IPS-11a (cell line): ENCODE results near the gene ATAD3B.
"Not testable (repeated sequence)": the region's sequence is repeated elsewhere in the genome, so short reads cannot be mapped to it uniquely, and the experiment has no call there.

Experiments used
- H3K4me3 ChIP-seq: one replicate; pipeline ENCODE4 v1.5.1; 2013; ENCODE audit warnings: low read depth, low read length, control low read depth

The ATAD3B gene

GRCh38 chr1:1529936-1530335 lies 58.4 kb downstream of the ATAD3B start:
- no peak overlapping the region for H3K4me3 ChIP-seq

DNA sequence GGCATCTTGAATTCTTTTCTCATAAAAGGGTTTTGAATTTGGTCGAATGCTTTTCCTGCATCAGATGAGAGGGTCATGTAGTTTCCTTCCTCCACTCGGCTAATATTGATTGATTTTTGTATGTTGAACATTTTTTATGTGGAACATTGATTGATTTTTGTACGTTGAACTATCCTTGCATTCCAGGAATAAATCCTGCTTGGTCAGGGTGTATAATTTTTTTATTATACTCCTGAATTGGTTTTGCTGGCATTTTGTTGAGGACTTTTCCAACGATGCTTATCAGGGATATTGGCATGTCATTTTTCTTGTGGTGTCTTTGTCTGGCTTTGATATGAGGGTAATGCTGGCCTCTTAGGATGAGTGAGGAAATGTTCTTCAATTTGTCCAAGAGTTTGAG lies 60.4 kb downstream of the ATAD3B start:
- H3K4me3 ChIP-seq: no peak overlapping the region

- H3K4me3 ChIP-seq: not testable (repeated sequence)
These were observed 61.8 kb downstream of the ATAD3B start for GRCh38 chr1:1533176-1533893.

DNA sequence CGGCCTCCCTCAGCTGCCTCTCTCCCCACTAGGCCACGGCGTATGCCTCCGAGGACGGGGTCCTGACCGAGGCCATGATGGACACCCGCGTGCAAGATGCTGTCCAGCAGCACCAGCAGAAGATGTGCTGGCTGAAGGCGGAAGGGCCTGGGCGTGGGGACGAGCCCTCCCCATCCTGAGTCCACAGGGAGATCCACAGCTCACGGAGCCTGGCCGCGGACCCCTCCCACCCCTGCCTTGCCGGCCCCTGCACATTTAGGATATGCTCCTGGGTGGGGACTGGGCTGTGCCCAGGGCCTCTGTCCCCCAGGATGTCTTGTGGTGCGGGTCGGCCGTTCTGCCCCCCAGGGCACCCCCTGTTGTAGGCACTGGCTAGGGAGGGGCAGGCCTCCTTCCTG lies 62.3 kb downstream of the ATAD3B start:
- H3K4me3 ChIP-seq: not testable (repeated sequence)

DNA sequence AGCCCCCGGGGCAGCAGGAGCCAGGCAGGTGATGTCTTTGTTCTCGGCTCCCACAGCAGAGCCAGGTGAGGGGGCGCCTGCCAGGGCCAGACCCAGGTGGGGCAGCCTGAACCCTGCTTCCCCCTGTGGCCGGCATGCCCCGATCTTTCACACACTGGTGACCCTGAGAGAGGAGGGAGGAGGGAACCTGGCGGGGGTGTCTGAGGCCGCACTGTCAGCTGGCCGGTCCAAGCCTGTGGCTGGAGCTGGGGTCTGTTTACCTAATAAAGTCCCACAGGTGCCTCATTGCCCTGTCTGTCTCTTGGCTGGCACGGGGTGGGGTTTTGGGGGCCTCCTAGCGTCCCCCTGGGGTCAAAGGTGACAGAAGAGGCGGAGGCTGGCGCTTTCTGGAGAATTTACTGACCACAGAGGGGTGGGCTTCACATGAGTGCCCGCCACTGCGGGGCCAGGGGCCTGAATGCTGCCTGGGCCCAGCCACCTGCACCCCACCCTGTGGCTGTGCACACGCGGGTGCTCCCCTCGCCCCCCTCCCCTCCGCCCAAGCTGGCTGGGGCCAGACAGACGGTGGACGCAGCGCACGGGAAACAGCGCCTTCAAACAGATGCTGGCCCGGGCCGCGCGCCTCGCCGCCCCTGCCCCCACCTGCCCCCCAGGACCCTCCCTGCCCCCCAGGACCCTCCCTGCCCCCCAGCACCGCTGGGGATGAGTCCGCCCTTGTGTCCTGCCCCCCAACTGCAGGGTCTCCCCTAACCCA lies 63.0 kb downstream of the ATAD3B start:
- no peak overlapping the region for H3K4me3 ChIP-seq

DNA sequence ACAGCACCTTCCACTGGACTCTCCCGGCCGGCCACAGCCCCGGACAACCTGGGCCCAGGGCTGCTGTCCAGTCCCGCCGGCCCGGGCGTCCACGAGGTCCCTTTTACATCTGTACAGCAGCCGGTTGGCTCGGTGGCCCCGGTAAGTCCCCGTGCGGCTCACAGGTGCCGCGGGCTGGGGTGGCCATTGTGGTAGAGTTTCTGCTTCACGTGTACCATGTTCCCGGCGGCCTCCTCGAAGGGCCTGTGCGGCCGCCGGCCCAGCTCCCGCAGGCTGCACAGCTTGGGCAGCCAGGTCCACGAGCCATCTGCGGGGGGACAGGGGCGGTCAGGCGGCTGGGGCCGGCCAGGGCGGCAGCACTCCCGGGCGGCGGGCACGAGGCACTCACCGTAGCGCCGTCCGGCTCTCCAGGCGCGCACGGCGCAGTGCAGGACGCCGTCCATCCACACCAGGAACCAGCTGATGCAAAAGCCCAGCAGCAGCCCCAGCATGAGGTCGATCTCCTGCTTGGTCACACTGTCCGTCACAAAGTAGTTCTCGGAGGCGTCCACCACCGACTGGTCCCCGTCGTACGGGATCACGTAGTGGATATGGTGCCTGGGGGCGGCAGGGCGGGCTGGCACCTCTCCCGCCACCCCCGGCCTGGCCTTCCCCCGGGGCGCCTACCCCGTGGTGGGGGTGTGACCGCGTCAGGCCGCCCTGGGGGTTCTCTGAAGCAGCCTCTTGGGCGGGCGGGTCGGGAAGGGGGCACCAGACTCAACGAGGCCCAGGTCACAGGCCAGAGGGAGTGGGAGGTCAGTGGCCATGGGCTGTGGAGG lies 63.8 kb downstream of the ATAD3B start:
- no peak overlapping the region for H3K4me3 ChIP-seq

- H3K4me3 ChIP-seq: no peak overlapping the region
These were observed 64.7 kb downstream of the ATAD3B start for GRCh38 chr1:1536019-1536937.

DNA sequence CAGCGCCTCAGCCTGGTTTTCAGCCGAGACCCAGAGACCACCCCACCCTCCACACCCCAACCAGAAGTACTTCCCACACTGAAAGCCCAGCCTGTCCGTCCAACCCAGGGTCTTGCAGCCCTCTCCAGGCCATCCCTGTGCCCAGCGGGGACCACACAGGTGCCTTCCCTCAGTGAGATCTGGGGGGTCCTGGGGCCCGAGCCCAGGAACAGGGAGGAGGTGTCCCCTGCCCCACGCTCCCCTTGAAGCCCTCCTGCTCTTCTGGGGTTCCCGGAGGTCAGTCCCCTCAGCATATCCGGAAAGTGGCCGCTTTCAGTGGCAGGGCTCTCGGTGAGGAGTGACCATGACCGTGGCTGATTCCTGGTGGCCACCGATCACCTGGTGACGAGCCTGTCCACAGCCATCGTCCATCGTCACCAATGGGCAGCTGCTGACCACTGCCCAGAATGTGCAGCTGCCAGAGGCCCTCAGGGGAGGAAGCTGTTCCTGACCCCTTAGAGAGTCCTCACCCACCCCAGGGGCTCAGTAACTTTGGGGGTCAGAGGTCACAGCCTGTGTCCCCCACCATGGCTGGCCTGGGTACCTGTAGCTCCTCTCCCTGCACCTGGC lies 65.5 kb downstream of the ATAD3B start:
- H3K4me3 ChIP-seq: no peak overlapping the region

DNA sequence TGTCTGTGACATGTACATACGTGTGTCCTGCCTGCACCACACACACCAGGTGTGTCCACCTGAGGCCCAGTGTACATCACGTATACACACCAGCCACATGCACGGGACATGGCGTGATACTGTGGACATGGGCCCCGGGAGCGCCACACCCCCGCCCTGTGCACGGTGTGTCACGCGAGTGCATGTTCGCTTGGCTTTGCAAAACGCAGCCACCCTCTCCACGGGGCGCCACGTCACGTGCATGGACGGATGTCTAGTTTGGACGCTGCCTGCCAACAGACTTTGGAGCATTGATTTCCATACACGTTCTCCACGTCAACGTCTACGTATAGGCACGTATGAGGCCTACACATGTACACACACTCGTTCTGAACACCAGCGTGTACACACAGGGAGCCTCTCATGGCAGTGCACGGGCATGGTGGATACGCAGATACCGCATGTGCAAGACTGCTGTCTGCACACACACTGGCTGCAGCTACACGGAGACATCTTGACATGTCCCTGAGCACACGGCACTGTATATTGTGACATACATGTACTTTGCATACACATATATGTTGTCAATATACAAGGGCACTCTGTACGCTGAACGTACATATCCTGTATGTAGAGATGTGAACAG lies 66.2 kb downstream of the ATAD3B start:
- no peak overlapping the region for H3K4me3 ChIP-seq

DNA sequence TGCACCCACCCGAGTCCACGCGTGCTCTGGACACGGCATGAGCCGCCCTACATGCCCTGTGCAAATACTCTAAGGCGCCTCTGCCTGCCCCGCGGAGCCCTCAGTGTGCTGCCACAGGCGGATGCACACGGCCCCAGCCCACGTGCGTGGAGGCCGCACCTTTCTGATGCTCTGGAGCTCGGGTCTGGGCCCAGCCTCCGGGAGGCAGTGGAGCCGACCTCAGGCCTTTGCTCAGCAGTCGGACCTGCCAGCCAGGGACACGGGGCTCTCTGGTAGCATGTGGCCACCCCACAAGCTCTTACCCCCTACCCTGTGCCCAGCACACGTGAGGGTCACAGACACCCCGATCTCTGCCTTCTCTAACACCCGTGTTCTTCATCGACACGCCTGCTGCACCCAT lies 66.8 kb downstream of the ATAD3B start:
- no peak overlapping the region for H3K4me3 ChIP-seq

GRCh38 chr1:1538989-1539309 lies 67.4 kb downstream of the ATAD3B start:
- no peak overlapping the region for H3K4me3 ChIP-seq

DNA sequence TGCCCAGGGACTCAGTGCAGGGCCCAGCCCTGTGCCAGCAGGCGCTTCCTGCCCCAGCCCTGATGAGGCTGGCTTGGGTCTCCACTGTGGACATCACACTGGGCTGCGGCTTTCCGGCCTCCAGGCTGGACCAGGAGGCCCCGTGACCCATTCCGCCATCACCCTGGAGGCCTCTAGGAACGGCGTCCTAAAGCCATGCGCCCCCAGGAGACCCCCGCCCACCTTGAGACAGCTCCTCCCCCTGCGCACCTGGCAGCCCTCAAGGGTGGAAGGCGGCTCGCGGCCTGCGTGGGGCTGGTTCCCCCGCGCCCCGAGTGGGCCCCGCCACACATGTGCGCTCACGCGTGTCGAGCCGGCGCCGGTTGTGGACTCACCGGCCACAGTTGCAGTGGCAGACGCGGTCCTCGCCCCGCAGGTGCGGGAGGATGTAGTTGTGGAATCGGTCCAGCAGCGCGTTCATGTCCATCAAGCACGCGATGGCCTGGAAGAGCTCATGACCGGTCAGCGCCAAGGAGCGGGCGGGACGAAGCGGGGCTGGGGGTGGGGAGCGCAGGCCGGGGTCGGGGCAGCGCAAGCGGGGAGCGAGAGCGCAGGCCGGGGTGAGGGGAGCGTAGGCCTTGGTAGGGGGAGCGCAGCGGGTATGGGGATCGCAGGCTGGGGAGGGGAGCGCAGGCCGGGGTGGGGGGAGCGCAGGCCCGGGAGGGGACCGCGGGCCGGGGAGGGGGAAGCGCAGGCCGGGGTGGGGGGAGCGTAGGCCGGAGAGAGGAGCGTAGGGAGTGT lies 67.9 kb downstream of the ATAD3B start:
- H3K4me3 ChIP-seq: peak overlapping the region; percentile 50

- H3K4me3 ChIP-seq: peak within 1 kb of the TSS; percentile 50
These were observed 68.7 kb downstream of the ATAD3B start, which contains the start of gene TMEM240 for GRCh38 chr1:1540090-1540817. TSS of gene TMEM240 (minus strand) at chr1:1540624. CDS start at chr1:1540346, 278 bp downstream.

DNA sequence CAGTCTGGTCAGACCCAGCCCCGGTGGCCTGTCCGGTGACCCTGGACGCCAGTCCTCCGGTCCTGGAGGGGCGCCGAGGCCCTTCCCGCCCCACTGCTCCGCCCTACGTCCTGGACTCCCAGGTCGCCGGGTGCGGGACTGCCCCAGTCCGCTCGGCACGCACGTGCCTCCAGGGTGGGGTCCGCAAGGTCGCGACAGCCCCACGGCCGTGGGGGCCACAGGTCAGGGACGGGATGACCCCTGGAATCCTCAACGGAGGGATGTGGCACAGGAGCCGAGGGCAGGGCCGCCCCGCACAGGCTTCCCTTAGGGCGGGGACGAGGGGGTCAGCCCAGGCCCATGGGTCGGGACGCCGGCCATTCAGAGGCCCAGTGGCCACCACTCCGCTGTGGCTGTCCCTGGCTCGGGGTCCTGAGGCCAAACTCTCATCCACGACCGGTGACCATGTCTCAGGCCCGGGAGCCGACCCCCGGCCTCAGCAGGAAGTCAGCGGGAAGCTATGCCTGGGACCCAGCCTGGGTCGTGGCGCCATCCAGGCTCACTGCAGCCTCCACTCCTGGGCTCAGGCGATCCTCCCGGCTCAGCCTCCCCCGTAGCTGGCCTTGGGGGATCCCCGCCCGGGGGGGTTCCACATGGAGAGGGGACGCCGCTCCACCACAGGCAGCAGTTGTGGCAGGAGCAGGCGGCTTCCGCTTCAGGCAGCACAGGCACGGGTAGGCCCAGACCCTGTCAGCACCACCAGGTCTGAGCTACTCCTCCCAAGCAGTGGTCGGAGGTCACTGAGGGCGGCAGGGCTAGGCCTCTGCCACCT lies 69.5 kb downstream of the ATAD3B start:
- H3K4me3 ChIP-seq: peak overlapping the region; percentile 43

- H3K4me3 ChIP-seq: no peak overlapping the region
These were observed 70.6 kb downstream of the ATAD3B start for GRCh38 chr1:1541956-1542765.
